Liver (tissue), 3 donors: Measurements from ENCODE around the gene ALB.

Experiments used
- CTCF ChIP-seq: fragments of 150-350 bp; IDR thresholded peaks from 2 replicates; pipeline ENCODE4 v1.5.1; 2017; ENCODE audit warnings: improper control_type of control experiment, low read depth, low read length; ENCODE audit not compliant: missing input control
- GABPA ChIP-seq, 2 donors: IDR thresholded peaks in 1 of 2; conservative IDR thresholded peaks in 1 of 2; 2 replicates each; pipeline ENCODE4 v1.6.1; 2016; ENCODE audit warnings: antibody characterized with exemption in 2 of 2, mild to moderate bottlenecking in 1 of 2, moderate library complexity in 1 of 2
- donor health status: healthy.
- donor health status: healthy.

GRCh38 chr4:73405138-73405537 lies 1.1 kb downstream of the ALB start:
- no peak for TF ChIP-seq CTCF
- TF ChIP-seq GABPA (IDR thresholded peaks at IDR 0.05 in 1 of 2, conservative IDR thresholded peaks at IDR 0.05 in 1 of 2): no peak
